Raji (cell line): ENCODE results near the gene DTX3.

Experiments used
- POLR2A ChIP-seq: IDR thresholded peaks from 2 replicates; pipeline ENCODE4 v1.6.1; 2011; ENCODE audit warnings: low read depth, low read length, control low read depth; ENCODE audit not compliant: insufficient read depth

Gene DTX3

GRCh38 chr12:57602544-57602943 lies 2.1 kb upstream of the DTX3 start:
- no peak for TF ChIP-seq POLR2A

- TF ChIP-seq POLR2A: no peak
Measured at GRCh38 chr12:57603324-57603723, 1.3 kb upstream of the DTX3 start.

- no peak for TF ChIP-seq POLR2A
Measured at GRCh38 chr12:57603815-57604453, 690 bp upstream of the DTX3 start.

- no peak for TF ChIP-seq POLR2A
Measured at GRCh38 chr12:57604992-57605810, 577 bp downstream of the DTX3 start.

GRCh38 chr12:57605811-57606311 lies 1.2 kb downstream of the DTX3 start:
- TF ChIP-seq POLR2A: no peak

GRCh38 chr12:57606399-57606798 lies 1.8 kb downstream of the DTX3 start:
- TF ChIP-seq POLR2A: no peak

- TF ChIP-seq POLR2A: no peak
Measured at GRCh38 chr12:57606821-57607220, 2.2 kb downstream of the DTX3 start.

GRCh38 chr12:57607958-57608663 lies 3.5 kb downstream of the DTX3 start:
- no peak for TF ChIP-seq POLR2A

GRCh38 chr12:57609101-57609780 lies 4.6 kb downstream of the DTX3 start:
- no peak for TF ChIP-seq POLR2A

GRCh38 chr12:57609781-57610553 lies 5.3 kb downstream of the DTX3 start:
- no peak for TF ChIP-seq POLR2A

GRCh38 chr12:57610554-57611107 lies 6.0 kb downstream of the DTX3 start:
- no peak for TF ChIP-seq POLR2A

- no peak for TF ChIP-seq POLR2A
Measured at GRCh38 chr12:57611108-57611826, 6.6 kb downstream of the DTX3 start, which contains the start of gene ARHGEF25. ARHGEF25 (plus strand) TSS chr12:57611435; CDS start chr12:57611895, 460 bp downstream.
